Activated CD8-positive, alpha-beta T cell treated with anti-CD3 and anti-CD28 coated beads, Interleukin-2, amount 10 ng/mL, durations not matched to agents 7 days and 5 days (primary cell): ENCODE results near the gene REEP6. TPM values are rescaled to one million over a fixed set of nuclear protein-coding genes. Genes with fewer than 3 reads are reported as not detected.

Source experiments
- ATAC-seq: fragments of 150-1000 bp; cut with Tn5 transposase; one replicate; pipeline ENCODE4 v1.10.0; 2021; ENCODE audit warnings: moderate library complexity
- CTCF ChIA-PET: fragments of 350-600 bp; sonication (Branson Sonifier 250); formaldehyde crosslinking; loops from one replicate; lab custom pipeline; 2021; ENCODE audit warnings: antibody characterized with exemption; lab: Charles Lee
- POLR2A ChIA-PET: fragments of 350-600 bp; sonication (Branson Sonifier 250); formaldehyde crosslinking; loops from one replicate; lab custom pipeline; 2021; ENCODE audit warnings: antibody characterized with exemption; lab: Charles Lee
- DNase-seq: peaks from one replicate; pipeline ENCODE4 v3.0.0-alpha.2; 2020
- H3K27ac Mint-ChIP-seq: one replicate; pipeline ENCODE4 v1.8.0; 2021; ENCODE audit warnings: mild to moderate bottlenecking, mixed read lengths
- H3K27me3 Mint-ChIP-seq: one replicate; pipeline ENCODE4 v1.8.0; 2021; ENCODE audit warnings: low read depth, mixed read lengths
- H3K36me3 Mint-ChIP-seq: one replicate; pipeline ENCODE4 v1.8.0; 2021; ENCODE audit warnings: low read depth, mixed read lengths
- H3K4me1 Mint-ChIP-seq: one replicate; pipeline ENCODE4 v1.8.0; 2021; ENCODE audit warnings: low read depth, mixed read lengths
- H3K4me3 Mint-ChIP-seq: one replicate; pipeline ENCODE4 v1.8.0; 2021; ENCODE audit warnings: mild to moderate bottlenecking, mixed read lengths
- H3K9me3 Mint-ChIP-seq: one replicate; pipeline ENCODE4 v1.8.0; 2022; ENCODE audit warnings: mixed read lengths; ENCODE audit not compliant: insufficient read depth
- total RNA-seq, 2 experiments: library from RNA; stranded (reverse); gene quantifications; one replicate each; pipeline ENCODE4 v1.2.3, GENCODE V29; 2021

REEP6 gene
- total RNA-seq, 2 experiments from 2014 or later: 1.7 to 1.9 TPM

DNA sequence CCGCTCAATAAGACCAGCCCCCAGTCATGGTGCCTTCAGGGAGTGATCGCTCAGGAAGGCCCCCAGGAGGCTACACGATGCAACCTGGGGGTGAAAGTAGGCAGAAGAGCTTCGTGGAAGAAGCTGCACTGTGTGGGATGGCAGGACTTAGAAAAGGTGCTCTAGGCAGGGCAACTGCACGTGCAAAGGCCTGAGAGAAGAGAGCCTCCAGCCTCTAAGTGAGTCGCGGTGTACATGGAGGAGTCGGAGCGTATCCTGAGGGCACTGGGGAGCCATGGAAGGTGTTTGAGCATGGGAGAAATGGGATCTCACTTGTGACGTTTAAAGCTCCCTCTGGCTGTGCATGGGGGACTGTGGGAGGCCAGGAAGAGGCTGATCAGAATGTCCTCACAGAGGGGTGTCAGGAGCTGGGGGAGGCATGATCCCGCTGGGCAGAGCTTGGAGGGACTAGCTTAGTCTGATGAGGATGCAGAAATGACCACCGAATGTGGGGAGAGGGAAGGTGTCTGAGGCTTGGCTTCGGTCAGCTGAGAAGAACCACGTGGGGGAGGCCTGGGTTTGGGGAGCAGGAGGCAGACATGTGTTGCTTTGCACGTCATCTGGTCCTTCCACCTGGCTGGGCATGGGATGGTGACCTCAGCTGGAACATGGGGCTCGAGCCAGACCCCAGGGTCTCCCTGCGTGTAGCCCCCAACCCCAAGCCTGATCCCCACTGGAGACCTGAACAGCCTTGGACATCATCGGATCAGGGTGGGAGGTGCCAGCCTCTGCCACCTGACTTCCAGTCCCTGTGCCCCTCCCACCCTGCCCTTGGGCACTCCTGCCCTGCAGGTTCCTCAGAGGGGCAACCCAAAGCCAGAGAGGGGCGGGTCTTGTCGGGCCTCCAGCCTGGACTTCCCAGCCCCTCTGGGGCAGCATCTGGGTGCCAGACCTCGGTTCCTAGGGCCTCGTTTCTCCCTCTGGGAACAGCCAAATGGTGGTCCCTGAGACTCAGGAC is 39.9 kb upstream of the REEP6 start:
- no peak overlapping the region for H3K27ac Mint-ChIP-seq
- H3K4me1 Mint-ChIP-seq: peaks cover 24% of the 10 kb centered on the region
- no peak overlapping the region for H3K4me3 Mint-ChIP-seq
- ATAC-seq (no peak), DNase-seq (no peak)
- H3K36me3 Mint-ChIP-seq: peaks cover 3% of the 10 kb centered on the region
- CTCF ChIA-PET: no interaction called here
- peaks cover 68% of the 10 kb centered on the region for H3K27me3 Mint-ChIP-seq
- H3K9me3 Mint-ChIP-seq: no peaks in the 10 kb centered on the region
- POLR2A ChIA-PET: interaction anchor here (0.6 kb wide), 1 partner anchor 722 kb away, joined by 4 read pairs; no protein-coding TSS in a partner anchor

- peaks cover 3% of the 10 kb centered on the region for H3K36me3 Mint-ChIP-seq
- H3K27me3 Mint-ChIP-seq: peaks cover 65% of the 10 kb centered on the region
- H3K4me3 Mint-ChIP-seq: no peak overlapping the region
- H3K4me1 Mint-ChIP-seq: peaks cover 21% of the 10 kb centered on the region
- no peak overlapping the region for H3K27ac Mint-ChIP-seq
- ATAC-seq (no peak), DNase-seq (no peak)
- ChIA-PET CTCF (no interaction called here), POLR2A (interaction anchor here (0.6 kb wide), 1 partner anchor 19 kb away, joined by 3 read pairs; no protein-coding TSS in a partner anchor)
- H3K9me3 Mint-ChIP-seq: no peaks in the 10 kb centered on the region
Measured at GRCh38 chr19:1451916-1452801, 38.8 kb upstream of the REEP6 start.

DNA sequence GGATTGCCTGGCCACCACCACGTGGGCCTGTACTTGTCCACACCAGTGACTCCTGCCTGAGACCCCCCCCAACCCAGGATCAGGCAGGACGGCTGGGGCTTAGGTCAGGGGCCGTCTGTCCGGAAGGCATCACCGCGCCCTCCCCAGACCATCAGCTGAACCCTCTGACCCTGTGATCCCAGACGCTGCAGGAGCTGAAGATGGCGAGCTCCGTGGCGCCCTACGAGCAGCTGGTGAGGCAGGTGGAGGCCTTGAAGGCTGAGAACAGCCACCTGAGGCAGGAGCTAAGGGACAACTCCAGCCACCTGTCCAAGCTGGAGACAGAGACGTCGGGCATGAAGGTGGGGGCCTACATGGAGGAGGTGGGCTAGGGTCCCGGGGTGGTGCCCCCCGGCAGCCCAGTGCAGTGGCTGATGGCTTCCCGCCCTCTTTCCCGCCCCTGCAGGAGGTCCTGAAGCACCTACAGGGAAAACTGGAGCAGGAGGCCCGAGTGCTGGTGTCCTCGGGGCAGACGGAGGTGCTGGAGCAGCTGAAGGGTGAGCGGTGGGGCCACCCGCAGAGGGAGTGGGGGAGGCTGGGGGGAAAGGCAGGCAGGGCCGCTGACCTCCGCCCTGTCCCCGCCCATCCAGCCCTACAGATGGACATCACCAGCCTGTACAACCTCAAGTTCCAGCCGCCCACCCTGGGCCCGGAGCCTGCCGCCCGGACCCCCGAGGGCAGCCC is 38.0 kb upstream of the REEP6 start:
- ChIA-PET CTCF (interaction anchor here (2.0 kb wide), 1 partner anchor 8 kb away, joined by 10 read pairs; no protein-coding TSS in a partner anchor), POLR2A (interaction anchor here (1.2 kb wide), 1 partner anchor 9 kb away, joined by 4 read pairs; no protein-coding TSS in a partner anchor)
- no peaks in the 10 kb centered on the region for H3K36me3 Mint-ChIP-seq
- ATAC-seq: no peak
- H3K4me1 Mint-ChIP-seq: peaks cover 19% of the 10 kb centered on the region
- H3K4me3 Mint-ChIP-seq: no peak overlapping the region
- DNase-seq: no peak
- no peak overlapping the region for H3K27ac Mint-ChIP-seq
- peaks cover 63% of the 10 kb centered on the region for H3K27me3 Mint-ChIP-seq
- H3K9me3 Mint-ChIP-seq: no peaks in the 10 kb centered on the region

GRCh38 chr19:1453525-1454364 is 37.2 kb upstream of the REEP6 start:
- Mint-ChIP-seq H3K27me3 (peaks cover 63% of the 10 kb centered on the region), H3K9me3 (no peaks in the 10 kb centered on the region), H3K4me3 (no peak overlapping the region), H3K4me1 (peaks cover 19% of the 10 kb centered on the region), H3K36me3 (no peaks in the 10 kb centered on the region), H3K27ac (no peak overlapping the region)
- POLR2A ChIA-PET: interaction anchor here (1.2 kb wide), 1 partner anchor 10 kb away, joined by 4 read pairs; no protein-coding TSS in a partner anchor
- CTCF ChIA-PET: interaction anchor here (2.0 kb wide), 1 partner anchor 9 kb away, joined by 10 read pairs; no protein-coding TSS in a partner anchor
- no peak for ATAC-seq
- DNase-seq: no peak

- no peak for ATAC-seq
- Mint-ChIP-seq H3K36me3 (no peaks in the 10 kb centered on the region), H3K4me3 (no peak overlapping the region), H3K27ac (no peak overlapping the region), H3K4me1 (peaks cover 14% of the 10 kb centered on the region), H3K9me3 (no peaks in the 10 kb centered on the region), H3K27me3 (peaks cover 55% of the 10 kb centered on the region)
- no peak for DNase-seq
- POLR2A ChIA-PET: no interaction called here
- CTCF ChIA-PET: interaction anchor here (1.0 kb wide), 1 partner anchor 10 kb away, joined by 4 read pairs; no protein-coding TSS in a partner anchor
Measured at GRCh38 chr19:1455002-1455335, 36.0 kb upstream of the REEP6 start.

DNA sequence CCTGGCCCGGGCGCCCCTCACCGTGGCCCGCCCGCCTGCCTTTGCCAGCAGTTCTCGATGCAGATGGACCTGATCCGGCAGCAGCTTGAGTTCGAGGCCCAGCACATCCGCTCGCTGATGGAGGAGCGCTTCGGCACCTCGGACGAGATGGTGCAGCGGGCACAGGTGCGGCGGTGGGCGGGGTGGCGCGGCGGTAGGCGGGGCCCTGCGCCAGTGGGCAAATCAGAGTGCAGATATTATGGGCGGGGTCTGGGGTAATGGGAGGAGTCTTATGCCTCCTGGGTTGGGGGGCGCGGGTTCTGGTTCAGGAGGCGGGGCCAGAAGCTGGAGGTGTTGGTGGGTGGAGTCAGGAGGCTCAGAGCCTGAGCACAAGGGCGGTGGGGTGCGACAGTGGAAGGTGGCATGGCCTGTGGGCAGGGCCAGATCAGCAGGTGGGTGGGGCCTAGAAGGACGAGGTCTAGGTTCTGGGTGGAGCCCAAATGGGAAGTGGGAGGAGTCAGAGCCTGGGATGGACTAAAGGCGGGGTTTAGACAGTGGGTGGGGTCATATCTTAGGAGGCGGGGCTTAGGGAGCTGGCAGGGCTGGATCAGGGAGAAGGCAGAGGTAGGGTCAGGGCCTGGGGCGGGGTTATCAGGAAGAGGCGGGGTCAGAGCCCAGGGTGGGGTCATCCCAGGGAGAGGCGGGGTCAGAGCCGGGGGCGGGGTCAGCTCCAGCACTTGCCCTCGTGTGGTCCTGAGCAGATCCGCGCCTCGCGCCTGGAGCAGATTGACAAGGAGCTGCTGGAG is 35.5 kb upstream of the REEP6 start:
- H3K4me3 Mint-ChIP-seq: no peak overlapping the region
- peak; percentile 65 for DNase-seq
- H3K9me3 Mint-ChIP-seq: no peaks in the 10 kb centered on the region
- peaks cover 52% of the 10 kb centered on the region for H3K27me3 Mint-ChIP-seq
- peaks cover 11% of the 10 kb centered on the region for H3K4me1 Mint-ChIP-seq
- POLR2A ChIA-PET: no interaction called here
- peak; percentile 68 for ATAC-seq
- H3K27ac Mint-ChIP-seq: no peak overlapping the region
- H3K36me3 Mint-ChIP-seq: no peaks in the 10 kb centered on the region
- CTCF ChIA-PET: interaction anchor here (1.0 kb wide), 1 partner anchor 10 kb away, joined by 4 read pairs; no protein-coding TSS in a partner anchor

- Mint-ChIP-seq H3K27me3 (peaks cover 44% of the 10 kb centered on the region), H3K9me3 (no peaks in the 10 kb centered on the region), H3K27ac (no peak overlapping the region), H3K4me3 (no peak overlapping the region), H3K36me3 (no peaks in the 10 kb centered on the region), H3K4me1 (peaks cover 9% of the 10 kb centered on the region)
- POLR2A ChIA-PET: no interaction called here
- no peak for DNase-seq
- no peak for ATAC-seq
- CTCF ChIA-PET: no interaction called here
Measured at GRCh38 chr19:1456121-1456900, 34.7 kb upstream of the REEP6 start.

GRCh38 chr19:1457031-1457739 is 33.8 kb upstream of the REEP6 start:
- H3K4me3 Mint-ChIP-seq: no peak overlapping the region
- ChIA-PET CTCF (interaction anchor here (0.6 kb wide), 1 partner anchor 9 kb away, joined by 3 read pairs; no protein-coding TSS in a partner anchor), POLR2A (no interaction called here)
- H3K36me3 Mint-ChIP-seq: no peaks in the 10 kb centered on the region
- no peak overlapping the region for H3K27ac Mint-ChIP-seq
- ATAC-seq: no peak
- no peak for DNase-seq
- peaks cover 9% of the 10 kb centered on the region for H3K4me1 Mint-ChIP-seq
- H3K9me3 Mint-ChIP-seq: no peaks in the 10 kb centered on the region
- H3K27me3 Mint-ChIP-seq: peaks cover 38% of the 10 kb centered on the region

DNA sequence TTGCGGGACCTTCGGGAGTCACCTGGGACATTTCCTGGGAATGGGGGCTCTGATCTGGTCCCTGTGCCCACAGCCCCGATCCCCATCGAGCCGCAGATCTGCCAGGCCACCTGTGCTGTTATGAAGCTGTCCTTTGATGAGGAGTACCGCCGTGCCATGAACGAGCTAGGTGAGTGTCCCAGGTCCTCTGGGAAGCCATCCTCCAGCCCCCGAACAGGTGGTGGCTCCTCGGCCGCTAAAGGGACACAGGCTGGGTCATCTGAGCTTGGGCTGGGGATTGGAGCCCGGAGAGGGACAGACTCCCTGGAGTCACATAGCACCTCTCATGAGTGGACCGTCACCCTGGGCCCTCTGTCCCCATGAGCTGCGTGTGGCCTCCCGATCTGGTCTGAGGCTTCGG is 33.1 kb upstream of the REEP6 start:
- no peak overlapping the region for H3K4me3 Mint-ChIP-seq
- H3K27me3 Mint-ChIP-seq: peaks cover 32% of the 10 kb centered on the region
- ATAC-seq (no peak), DNase-seq (no peak)
- ChIA-PET POLR2A (interaction anchor here (0.6 to 0.9 kb wide), 2 partner anchors 11 to 194 kb away, joined by 3 read pairs; partner anchors contain the start of gene TCF3), CTCF (interaction anchor here (1.2 kb wide), 1 partner anchor 12 kb away, joined by 3 read pairs; no protein-coding TSS in a partner anchor)
- peaks cover 9% of the 10 kb centered on the region for H3K4me1 Mint-ChIP-seq
- H3K27ac Mint-ChIP-seq: no peak overlapping the region
- no peaks in the 10 kb centered on the region for H3K36me3 Mint-ChIP-seq
- H3K9me3 Mint-ChIP-seq: no peaks in the 10 kb centered on the region
